RWPE1 (cell line): Measurements from ENCODE around the gene C11orf86.

ENCODE experiments used
- CTCF ChIA-PET: fragments of 350-600 bp; sonication (Branson Sonifier 250); formaldehyde crosslinking; extraction: SDS; loops from one replicate; lab custom pipeline; 2021; lab: Yijun Ruan, JAX
- POLR2A ChIA-PET: fragments of 400-600 bp; formaldehyde crosslinking; extraction: SDS; loops from one replicate; lab custom pipeline; 2020; ENCODE audit warnings: antibody characterized with exemption; ENCODE audit not compliant: low non-redundant PET; lab: Yijun Ruan, JAX
- DNase-seq: peaks from one replicate; pipeline ENCODE4 v3.0.0; 2012; ENCODE audit warnings: low spot score
- H3K27ac ChIP-seq: fragments of 450-650 bp; 2 replicates; pipeline ENCODE4 v1.5.1; 2017
- TF ChIP-seq, protein P1 (sequence below): fragments of 450-650 bp; conservative IDR thresholded peaks from 2 replicates; pipeline ENCODE4 v1.5.1; 2017; ENCODE audit warnings: low read depth, mild to moderate bottlenecking

Gene C11orf86, protein sequence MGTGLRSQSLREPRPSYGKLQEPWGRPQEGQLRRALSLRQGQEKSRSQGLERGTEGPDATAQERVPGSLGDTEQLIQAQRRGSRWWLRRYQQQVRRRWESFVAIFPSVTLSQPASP

DNA sequence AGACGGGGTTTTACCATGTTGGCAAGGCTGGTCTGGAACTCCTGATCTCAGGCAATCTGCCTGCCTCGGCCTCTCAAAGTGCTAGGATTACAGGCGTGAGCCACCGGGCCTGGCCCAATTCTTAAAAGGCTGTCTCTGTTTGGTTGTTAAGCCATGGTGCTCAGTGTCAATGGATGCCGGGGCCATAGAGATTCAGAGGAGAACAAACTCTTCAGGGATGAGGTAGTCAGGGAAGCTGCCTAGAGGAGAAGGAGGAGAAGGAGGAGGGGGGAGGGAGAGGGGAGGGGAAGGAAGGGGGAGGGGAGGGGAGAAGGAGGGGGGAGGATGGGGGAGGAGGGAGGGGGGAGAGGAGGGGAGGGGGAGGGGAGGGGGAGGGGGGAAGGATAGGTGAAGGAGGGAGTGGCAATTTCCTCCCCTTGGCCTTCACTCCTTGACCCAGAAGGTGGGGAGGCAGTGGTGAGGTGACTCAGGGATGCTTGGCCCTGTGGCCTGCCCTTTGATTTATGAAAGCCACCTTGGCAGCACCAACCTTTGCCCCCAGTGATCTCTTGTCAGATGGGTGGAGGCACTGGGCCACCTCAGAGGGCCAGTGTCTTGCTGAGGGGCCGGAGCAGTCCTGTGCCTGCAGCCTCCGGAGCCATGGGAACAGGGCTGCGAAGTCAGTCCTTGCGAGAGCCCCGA lies at the start of gene C11orf86:
Gene C11orf86, plus strand, starts transcription at position 581 of the 681 bp plus-strand sequence. Its CDS starts 59 bp downstream, at position 640.
- ChIA-PET POLR2A (interaction anchor here (0.5 kb wide), 1 partner anchor 119 kb away, joined by 3 read pairs; no protein-coding TSS in a partner anchor), CTCF (interaction anchor here (0.5 to 0.8 kb wide), 7 partner anchors 88 to 133 kb away, joined by 3 to 6 read pairs (median 4); no protein-coding TSS in a partner anchor)
- no peak for DNase-seq
- TF ChIP-seq, protein P1, sequence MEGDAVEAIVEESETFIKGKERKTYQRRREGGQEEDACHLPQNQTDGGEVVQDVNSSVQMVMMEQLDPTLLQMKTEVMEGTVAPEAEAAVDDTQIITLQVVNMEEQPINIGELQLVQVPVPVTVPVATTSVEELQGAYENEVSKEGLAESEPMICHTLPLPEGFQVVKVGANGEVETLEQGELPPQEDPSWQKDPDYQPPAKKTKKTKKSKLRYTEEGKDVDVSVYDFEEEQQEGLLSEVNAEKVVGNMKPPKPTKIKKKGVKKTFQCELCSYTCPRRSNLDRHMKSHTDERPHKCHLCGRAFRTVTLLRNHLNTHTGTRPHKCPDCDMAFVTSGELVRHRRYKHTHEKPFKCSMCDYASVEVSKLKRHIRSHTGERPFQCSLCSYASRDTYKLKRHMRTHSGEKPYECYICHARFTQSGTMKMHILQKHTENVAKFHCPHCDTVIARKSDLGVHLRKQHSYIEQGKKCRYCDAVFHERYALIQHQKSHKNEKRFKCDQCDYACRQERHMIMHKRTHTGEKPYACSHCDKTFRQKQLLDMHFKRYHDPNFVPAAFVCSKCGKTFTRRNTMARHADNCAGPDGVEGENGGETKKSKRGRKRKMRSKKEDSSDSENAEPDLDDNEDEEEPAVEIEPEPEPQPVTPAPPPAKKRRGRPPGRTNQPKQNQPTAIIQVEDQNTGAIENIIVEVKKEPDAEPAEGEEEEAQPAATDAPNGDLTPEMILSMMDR = no peak
- peak within 1 kb of the TSS; percentile 98 for H3K27ac ChIP-seq

DNA sequence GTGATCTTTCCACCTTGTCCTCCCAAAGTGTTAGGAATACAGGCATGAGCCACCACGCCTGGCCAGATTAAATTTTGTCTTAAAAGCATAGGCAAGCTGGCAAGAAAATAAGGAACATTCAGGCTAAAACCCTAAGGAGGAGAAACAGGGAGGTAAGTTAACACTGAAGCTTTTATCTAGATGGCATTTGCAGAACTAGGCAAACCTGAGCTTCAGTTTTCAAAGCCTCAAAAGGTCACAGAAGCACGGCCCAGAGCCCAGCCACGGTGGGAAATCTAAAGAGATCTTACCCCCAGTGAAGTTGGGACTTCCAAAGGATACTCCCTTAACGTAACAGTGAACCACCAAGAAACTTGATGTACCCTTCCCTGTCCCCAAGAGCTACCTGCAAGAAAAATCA lies 45.4 kb upstream of the C11orf86 start:
- ChIA-PET POLR2A (no interaction called here), CTCF (no interaction called here)
- DNase-seq = no peak
- TF ChIP-seq, protein P1 = no peak
- H3K27ac ChIP-seq = peak overlapping the region; percentile 58

DNA sequence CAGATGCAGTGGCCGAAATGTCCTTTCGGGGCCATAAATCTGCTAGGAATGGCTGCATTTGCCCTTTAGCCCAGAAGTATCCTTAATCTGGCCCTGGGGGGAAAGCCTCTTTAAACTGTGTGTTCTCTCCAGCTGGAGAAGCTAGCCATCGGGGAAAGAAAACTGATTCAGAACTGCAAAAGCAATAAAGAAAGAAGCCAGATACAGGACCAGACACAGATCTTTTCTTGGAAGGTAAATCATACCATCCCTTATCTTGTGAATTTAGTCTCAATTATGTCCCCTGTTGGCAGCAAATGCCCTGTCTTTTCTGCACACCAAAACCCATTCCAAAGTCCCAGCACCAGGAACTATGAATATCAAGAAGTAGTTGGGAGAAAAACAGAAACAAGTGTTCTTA lies 42.6 kb upstream of the C11orf86 start:
- POLR2A ChIA-PET = interaction anchor here (0.5 kb wide), 1 partner anchor 8 kb away, joined by 3 read pairs; no protein-coding TSS in a partner anchor
- no peak overlapping the region for H3K27ac ChIP-seq
- TF ChIP-seq, protein P1 = no peak
- no peak for DNase-seq
- CTCF ChIA-PET = no interaction called here

DNA sequence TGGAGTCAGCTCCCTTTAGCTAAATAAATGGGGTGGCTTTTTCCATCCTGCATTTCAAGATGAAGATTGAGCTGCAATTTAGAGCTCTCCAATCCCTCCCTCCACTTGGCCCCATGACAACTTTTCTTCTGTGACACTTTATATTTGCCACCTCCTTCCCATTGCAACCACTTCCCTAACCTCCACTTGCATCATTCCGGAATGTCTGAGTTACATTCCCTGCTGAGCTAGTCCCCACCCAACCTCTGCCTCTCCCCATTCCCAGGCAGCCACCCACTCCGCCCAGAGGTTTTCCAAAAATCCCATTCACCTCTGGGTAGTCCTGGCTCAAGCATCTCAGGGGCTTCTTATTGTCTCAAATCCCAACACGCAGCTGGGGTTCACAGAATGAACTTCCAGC lies 41.6 kb upstream of the C11orf86 start:
- ChIA-PET CTCF (interaction anchor here (0.5 to 0.6 kb wide), 3 partner anchors 14 to 120 kb away, joined by 3 read pairs; no protein-coding TSS in a partner anchor), POLR2A (no interaction called here)
- TF ChIP-seq, protein P1 = no peak
- DNase-seq = no peak
- 0 out of 2 replicates have a peak overlapping the region, but pooled peaks have one; percentile 11 for H3K27ac ChIP-seq

DNA sequence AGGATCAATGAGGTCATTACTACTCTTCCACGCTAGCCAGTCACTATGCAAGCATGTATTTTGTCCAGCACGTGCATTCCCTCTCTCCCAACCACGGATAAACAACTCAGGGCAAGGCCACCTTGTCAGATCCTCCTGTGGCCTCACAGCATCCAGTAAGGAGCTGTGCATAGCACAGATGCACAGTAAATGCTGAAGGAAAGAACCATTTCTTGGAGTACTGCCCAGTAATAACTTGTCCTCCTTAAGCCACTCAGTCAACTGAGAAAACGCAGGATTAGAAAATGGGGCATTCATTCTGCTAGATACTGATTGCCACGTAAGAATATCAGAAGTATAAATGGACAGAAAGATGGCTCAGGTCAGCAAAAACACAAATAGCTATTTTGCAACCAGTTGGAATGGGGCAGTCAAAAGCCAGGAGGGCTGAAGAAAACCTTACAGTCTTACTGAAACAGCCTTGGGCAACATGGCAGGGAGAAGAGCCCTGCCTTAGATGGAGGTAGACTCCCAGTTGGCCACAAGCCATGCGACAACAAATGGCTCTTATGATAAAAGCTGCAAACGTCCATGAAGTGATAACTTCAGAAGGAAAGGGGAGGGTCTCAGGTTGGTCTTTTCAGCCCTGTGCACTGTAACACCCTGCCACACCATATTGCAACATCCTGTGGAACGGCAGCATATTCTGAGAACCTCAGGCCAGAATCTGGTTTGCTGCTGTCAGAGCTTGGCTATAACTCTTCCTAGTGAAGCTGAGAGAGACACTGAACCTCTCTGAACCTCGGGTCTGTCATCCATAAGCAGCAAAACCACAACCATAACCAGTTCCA lies 39.9 kb upstream of the C11orf86 start:
- TF ChIP-seq, protein P1 = no peak
- ChIA-PET POLR2A (no interaction called here), CTCF (interaction anchor here (1.0 kb wide), 1 partner anchor 19 kb away, joined by 4 read pairs; no protein-coding TSS in a partner anchor)
- H3K27ac ChIP-seq = peak overlapping the region; percentile 16; the same call in 1 of the 2 replicates
- no peak for DNase-seq

DNA sequence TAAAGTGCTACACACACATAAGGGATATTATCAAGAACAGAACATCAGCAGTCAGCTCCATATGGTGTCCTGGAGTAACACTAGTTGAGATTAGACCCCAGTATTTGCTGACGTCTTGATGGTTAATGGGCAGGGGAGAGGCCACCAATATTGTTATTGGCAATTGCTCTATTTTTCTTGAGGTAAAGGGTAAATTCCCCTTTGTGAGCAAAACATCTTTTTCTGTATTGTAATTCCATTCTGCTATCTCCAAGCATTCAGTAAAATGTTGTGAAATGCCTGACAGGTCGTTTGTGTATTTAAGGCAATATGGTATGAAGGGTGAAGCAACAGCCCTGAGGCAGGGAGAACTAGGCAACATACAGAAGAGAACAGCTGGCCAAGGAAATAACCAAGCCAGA lies 38.8 kb upstream of the C11orf86 start:
- POLR2A ChIA-PET = no interaction called here
- CTCF ChIA-PET = interaction anchor here (1.0 kb wide), 1 partner anchor 20 kb away, joined by 4 read pairs; no protein-coding TSS in a partner anchor

More for the DNA sequence above, 38.8 kb upstream of the C11orf86 start:
- H3K27ac ChIP-seq = no peak overlapping the region
- TF ChIP-seq, protein P1 = no peak
- DNase-seq = no peak
